DND-41 (cell line): ENCODE data around the gene ZNF296.

Source experiments
- ATAC-seq: fragments of 200-7000 bp; cut with Tn5 transposase; 3 replicates; pipeline ENCODE4 v1.9.1; 2021; ENCODE audit warnings: low read depth; ENCODE audit not compliant: insufficient read depth
- DNase-seq: peaks from one replicate; pipeline ENCODE4 v3.0.0-alpha.2; 2020
- H2AFZ ChIP-seq: 2 replicates; pipeline ENCODE4 v1.6.0; 2012; ENCODE audit warnings: low read depth, low read length
- H3K27ac ChIP-seq: 2 replicates; pipeline ENCODE4 v1.5.1; 2012; ENCODE audit warnings: low read length, inconsistent platforms
- H3K27me3 ChIP-seq: fragments of 200-600 bp; sonication (generic); 2 replicates; pipeline ENCODE4 v1.6.0; 2012; ENCODE audit warnings: low read length, mild to moderate bottlenecking, inconsistent platforms; ENCODE audit not compliant: insufficient read depth, poor library complexity
- H3K36me3 ChIP-seq: 2 replicates; pipeline ENCODE4 v1.5.1; 2012; ENCODE audit warnings: low read length, inconsistent platforms; ENCODE audit not compliant: insufficient read depth
- H3K4me1 ChIP-seq: 2 replicates; pipeline ENCODE4 v1.5.1; 2012; ENCODE audit warnings: mild to moderate bottlenecking, low read length; ENCODE audit not compliant: insufficient read depth
- H3K4me2 ChIP-seq: 2 replicates; pipeline ENCODE4 v1.6.0; 2012; ENCODE audit warnings: mild to moderate bottlenecking, moderate library complexity, low read length, inconsistent platforms; ENCODE audit not compliant: insufficient read depth
- H3K4me3 ChIP-seq, 2 experiments: fragments of 200-600 bp in 1 of 2; shearing (Covaris generic) in 1 of 2; 2 replicates each; pipeline ENCODE4 v1.5.1; 2012 to 2016; ENCODE audit warnings: inconsistent platforms in 2 of 2, low read length in 2 of 2, mild to moderate bottlenecking in 2 of 2, low read depth in 1 of 2, moderate library complexity in 1 of 2
- H3K79me2 ChIP-seq: 2 replicates; pipeline ENCODE4 v1.6.0; 2012; ENCODE audit warnings: low read length, inconsistent platforms; ENCODE audit not compliant: insufficient read depth
- H3K9ac ChIP-seq: 2 replicates; pipeline ENCODE4 v1.6.0; 2012; ENCODE audit warnings: low read depth, mild to moderate bottlenecking, inconsistent platforms, low read length, moderate library complexity
- H3K9me3 ChIP-seq: 2 replicates; pipeline ENCODE4 v1.5.1; 2012; ENCODE audit warnings: low read length, moderate library complexity, mild to moderate bottlenecking, inconsistent platforms; ENCODE audit not compliant: insufficient read depth, severe bottlenecking
- H4K20me1 ChIP-seq: 2 replicates; pipeline ENCODE4 v1.6.0; 2012; ENCODE audit warnings: low read length; ENCODE audit not compliant: insufficient read depth
- EZH2 ChIP-seq: IDR thresholded peaks from 3 replicates; pipeline ENCODE4 v1.6.1; 2012; ENCODE audit warnings: borderline replicate concordance, low read depth, mild to moderate bottlenecking, moderate library complexity, low read length, inconsistent platforms; ENCODE audit not compliant: severe bottlenecking
- TF ChIP-seq, protein P1 (sequence below): IDR thresholded peaks from 2 replicates; pipeline ENCODE4 v1.5.1; 2012; ENCODE audit warnings: borderline replicate concordance, low read length, moderate library complexity, mild to moderate bottlenecking; ENCODE audit not compliant: poor library complexity, severe bottlenecking; ENCODE audit errors: extremely low read depth

The ZNF296 gene

DNA sequence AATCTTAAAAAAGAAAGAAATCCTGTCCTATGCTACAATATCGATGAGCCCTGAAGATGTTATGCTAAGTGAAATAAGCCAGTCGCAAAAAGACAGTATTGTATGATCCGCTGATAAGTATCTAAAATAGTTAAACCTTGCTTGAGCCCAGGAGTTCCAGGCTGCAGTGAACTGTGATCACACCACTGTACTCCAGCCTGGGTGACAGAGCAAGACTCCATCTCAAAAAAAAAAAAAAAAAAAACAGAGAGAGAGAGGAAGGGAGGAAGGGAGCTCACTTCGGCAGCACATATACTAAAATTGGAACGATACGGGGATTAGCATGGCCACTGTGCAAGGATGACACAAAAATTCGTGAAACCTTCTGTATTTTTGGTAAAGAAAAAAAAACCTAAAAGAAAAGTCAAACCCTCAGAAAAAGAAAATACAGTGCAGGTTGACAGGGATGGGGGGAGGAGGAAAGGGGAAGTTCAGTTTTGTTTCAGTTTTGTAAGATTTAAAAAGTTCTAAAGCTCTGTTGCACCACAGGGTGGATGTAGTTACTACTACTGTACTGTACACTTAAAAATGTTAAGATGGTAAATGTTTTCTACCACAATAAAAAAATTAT lies 29.0 kb downstream of the ZNF296 start:
- no peak overlapping the region for H3K9ac ChIP-seq
- no peak overlapping the region for H3K27ac ChIP-seq
- DNase-seq (no peak), ATAC-seq (no peak)
- no peaks in the 10 kb centered on the region for H3K9me3 ChIP-seq
- peaks cover 93% of the 10 kb centered on the region for H3K79me2 ChIP-seq
- no peak overlapping the region for H3K4me3 ChIP-seq
- no peaks in the 10 kb centered on the region for H3K27me3 ChIP-seq
- TF ChIP-seq, protein P1, sequence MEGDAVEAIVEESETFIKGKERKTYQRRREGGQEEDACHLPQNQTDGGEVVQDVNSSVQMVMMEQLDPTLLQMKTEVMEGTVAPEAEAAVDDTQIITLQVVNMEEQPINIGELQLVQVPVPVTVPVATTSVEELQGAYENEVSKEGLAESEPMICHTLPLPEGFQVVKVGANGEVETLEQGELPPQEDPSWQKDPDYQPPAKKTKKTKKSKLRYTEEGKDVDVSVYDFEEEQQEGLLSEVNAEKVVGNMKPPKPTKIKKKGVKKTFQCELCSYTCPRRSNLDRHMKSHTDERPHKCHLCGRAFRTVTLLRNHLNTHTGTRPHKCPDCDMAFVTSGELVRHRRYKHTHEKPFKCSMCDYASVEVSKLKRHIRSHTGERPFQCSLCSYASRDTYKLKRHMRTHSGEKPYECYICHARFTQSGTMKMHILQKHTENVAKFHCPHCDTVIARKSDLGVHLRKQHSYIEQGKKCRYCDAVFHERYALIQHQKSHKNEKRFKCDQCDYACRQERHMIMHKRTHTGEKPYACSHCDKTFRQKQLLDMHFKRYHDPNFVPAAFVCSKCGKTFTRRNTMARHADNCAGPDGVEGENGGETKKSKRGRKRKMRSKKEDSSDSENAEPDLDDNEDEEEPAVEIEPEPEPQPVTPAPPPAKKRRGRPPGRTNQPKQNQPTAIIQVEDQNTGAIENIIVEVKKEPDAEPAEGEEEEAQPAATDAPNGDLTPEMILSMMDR = no peak
- no peak for TF ChIP-seq EZH2
- H3K36me3 ChIP-seq = peaks cover 69% of the 10 kb centered on the region
- no peak overlapping the region for H3K4me2 ChIP-seq
- H3K4me1 ChIP-seq = peaks cover 3% of the 10 kb centered on the region; the same call in 1 of the 2 replicates
- H2AFZ ChIP-seq = no peak overlapping the region
- H4K20me1 ChIP-seq = peaks cover 78% of the 10 kb centered on the region

GRCh38 chr19:45046355-45046754 lies 29.9 kb downstream of the ZNF296 start:
- TF ChIP-seq EZH2 = no peak
- TF ChIP-seq, protein P1 = no peak
- Histone ChIP-seq H2AFZ (no peak overlapping the region), H3K4me1 (peaks cover 11% of the 10 kb centered on the region), H3K27ac (no peak overlapping the region), H3K9me3 (no peaks in the 10 kb centered on the region), H3K9ac (no peak overlapping the region), H4K20me1 (peaks cover 80% of the 10 kb centered on the region), H3K36me3 (peaks cover 69% of the 10 kb centered on the region), H3K79me2 (peaks cover 96% of the 10 kb centered on the region), H3K4me3 (no peak overlapping the region), H3K4me2 (no peak overlapping the region), H3K27me3 (no peaks in the 10 kb centered on the region)
- ATAC-seq (no peak), DNase-seq (no peak)

DNA sequence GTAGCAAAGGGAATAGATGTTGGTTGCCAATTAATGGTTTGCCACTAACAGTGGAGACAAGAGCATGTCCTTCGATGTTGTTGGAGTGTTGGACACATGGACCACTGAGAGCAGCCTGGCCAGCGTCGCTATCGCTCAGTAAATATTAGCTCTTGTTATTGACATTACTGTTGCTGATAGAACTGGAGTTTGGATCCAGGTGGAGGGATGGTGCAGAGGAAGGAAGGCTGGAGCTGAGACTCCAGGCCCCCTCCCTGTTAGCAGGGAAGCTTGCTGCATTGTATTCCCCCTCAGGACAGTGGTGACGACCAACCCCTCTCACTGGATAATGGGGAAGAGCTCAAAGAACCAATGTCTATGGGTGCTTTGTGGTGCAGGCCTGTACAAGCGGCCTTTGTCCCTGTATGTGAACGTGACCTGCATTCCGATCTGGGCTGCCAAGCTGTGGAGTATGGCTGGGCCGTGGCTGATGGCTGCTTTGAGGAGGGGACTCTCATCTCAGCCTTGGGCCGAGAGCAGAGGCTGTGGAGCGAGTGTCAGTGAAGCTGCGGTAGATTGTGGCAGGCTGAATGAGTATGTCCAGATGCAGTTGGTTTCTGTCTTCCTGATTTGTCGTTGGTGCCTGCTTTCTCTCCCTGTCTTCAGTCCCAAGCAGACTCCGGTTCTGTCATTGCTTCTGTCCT lies 30.5 kb downstream of the ZNF296 start:
- Histone ChIP-seq H3K27me3 (no peaks in the 10 kb centered on the region), H3K4me2 (no peak overlapping the region), H3K27ac (no peak overlapping the region), H4K20me1 (peaks cover 79% of the 10 kb centered on the region), H2AFZ (no peak overlapping the region), H3K36me3 (peaks cover 71% of the 10 kb centered on the region), H3K9ac (no peak overlapping the region), H3K9me3 (no peaks in the 10 kb centered on the region), H3K4me3 (no peak overlapping the region), H3K4me1 (peaks cover 16% of the 10 kb centered on the region), H3K79me2 (peaks cover 96% of the 10 kb centered on the region)
- DNase-seq (no peak), ATAC-seq (no peak)
- no peak for TF ChIP-seq EZH2
- TF ChIP-seq, protein P1 = no peak
